Thoracic aorta (tissue), 2 donors: ENCODE data around the gene PWWP2B. TPM values are rescaled to one million over a fixed set of nuclear protein-coding genes. Genes with fewer than 3 reads are reported as not detected.

ENCODE experiments used
- ATAC-seq: fragments of 150-250 bp; one replicate; pipeline ENCODE4 v1.8.0; 2017; ENCODE audit warnings: low read depth; ENCODE audit not compliant: insufficient number of reproducible peaks, low FRiP score
- DNase-seq: peaks from one replicate; pipeline ENCODE4 v3.0.0-alpha.2; 2020; ENCODE audit warnings: low spot score
- H3K27ac ChIP-seq, 2 donors: fragments of 200-600 bp; sonication (generic); 1 replicate in 1 of 2; 2 replicates in 1 of 2; pipeline ENCODE4 v1.5.1; 2016; ENCODE audit warnings: mild to moderate bottlenecking in 2 of 2, moderate library complexity in 2 of 2
- H3K27me3 ChIP-seq: fragments of 200-600 bp; sonication (generic); replicated peaks from 2 replicates; pipeline ENCODE4 v1.6.0; 2016; ENCODE audit warnings: mild to moderate bottlenecking; ENCODE audit not compliant: insufficient read depth
- H3K36me3 ChIP-seq: fragments of 200-600 bp; sonication (generic); one replicate; pipeline ENCODE4 v1.5.1; 2016
- H3K4me1 ChIP-seq, 2 donors: fragments of 200-600 bp; sonication (generic); 1 replicate in 1 of 2; 2 replicates in 1 of 2; pipeline versions ENCODE4 v1.5.1 to v1.6.0; 2016; ENCODE audit warnings: low read depth in 2 of 2, mild to moderate bottlenecking in 1 of 2; ENCODE audit not compliant: control insufficient read depth in 1 of 2
- H3K4me3 ChIP-seq: fragments of 200-600 bp; sonication (generic); 2 replicates; pipeline ENCODE4 v1.5.1; 2016; ENCODE audit warnings: mild to moderate bottlenecking
- H3K9me3 ChIP-seq: fragments of 200-600 bp; sonication (generic); 2 replicates; pipeline ENCODE4 v1.5.1; 2016
- CTCF ChIP-seq: fragments of 200-600 bp; sonication (generic); IDR thresholded peaks from one replicate; pipeline ENCODE4 v1.5.1; 2019; ENCODE audit warnings: antibody characterized with exemption
- total RNA-seq, 2 donors: library from RNA; depleted of rRNA; stranded (reverse); fragments of >200 nt; gene quantifications; one replicate each; pipeline versions ENCODE4 v1.1.0 to v1.2.3, GENCODE V29; 2016

PWWP2B gene
- total RNA-seq, 2 donors from 2014 or later = 5.3 to 7.8 TPM

- peak; percentile 10 for TF ChIP-seq CTCF
- Histone ChIP-seq H3K9me3 (no peaks in the 10 kb centered on the region), H3K27me3 (no peaks in the 10 kb centered on the region), H3K36me3 (no peaks in the 10 kb centered on the region), H3K27ac (no peak overlapping the region), H3K4me1 (peaks cover 0 to 10% of the 10 kb centered on the region in 2 donors), H3K4me3 (no peak overlapping the region)
- no peak for ATAC-seq
- no peak for DNase-seq
Measured at GRCh38 chr10:132443605-132443982, 46.6 kb downstream of the PWWP2B start.

GRCh38 chr10:132443983-132444876 is 47.2 kb downstream of the PWWP2B start:
- Histone ChIP-seq H3K27me3 (no peaks in the 10 kb centered on the region), H3K4me1 (peaks cover 0 to 10% of the 10 kb centered on the region in 2 donors), H3K27ac (no peak overlapping the region), H3K9me3 (no peaks in the 10 kb centered on the region), H3K4me3 (no peak overlapping the region), H3K36me3 (no peaks in the 10 kb centered on the region)
- ATAC-seq (no peak), DNase-seq (no peak)
- TF ChIP-seq CTCF = no peak

- Histone ChIP-seq H3K4me1 (peaks cover 0 to 10% of the 10 kb centered on the region in 2 donors), H3K36me3 (no peaks in the 10 kb centered on the region), H3K4me3 (no peak overlapping the region), H3K27ac (no peak overlapping the region), H3K9me3 (no peaks in the 10 kb centered on the region), H3K27me3 (no peaks in the 10 kb centered on the region)
- DNase-seq (no peak), ATAC-seq (no peak)
- no peak for TF ChIP-seq CTCF
Measured at GRCh38 chr10:132444877-132445351, 47.9 kb downstream of the PWWP2B start.

- Histone ChIP-seq H3K27ac (no peak overlapping the region), H3K4me3 (no peak overlapping the region), H3K27me3 (no peaks in the 10 kb centered on the region), H3K9me3 (no peaks in the 10 kb centered on the region), H3K4me1 (peaks cover 0 to 10% of the 10 kb centered on the region in 2 donors), H3K36me3 (no peaks in the 10 kb centered on the region)
- TF ChIP-seq CTCF = no peak
- no peak for DNase-seq
- no peak for ATAC-seq
Measured at GRCh38 chr10:132445516-132446194, 48.7 kb downstream of the PWWP2B start.

- Histone ChIP-seq H3K9me3 (no peaks in the 10 kb centered on the region), H3K27ac (no peak overlapping the region), H3K27me3 (no peaks in the 10 kb centered on the region), H3K4me1 (peaks cover 0 to 10% of the 10 kb centered on the region in 2 donors), H3K36me3 (no peaks in the 10 kb centered on the region), H3K4me3 (no peak overlapping the region)
- no peak for TF ChIP-seq CTCF
- ATAC-seq (no peak), DNase-seq (no peak)
Measured at GRCh38 chr10:132446195-132446581, 49.2 kb downstream of the PWWP2B start.
